GM15510 (cell line): ENCODE measurements around the gene TDRD1.

Experiments used
- POLR2A ChIP-seq: IDR thresholded peaks from 3 replicates; pipeline ENCODE4 v1.6.1; 2011; ENCODE audit warnings: borderline replicate concordance; ENCODE audit not compliant: insufficient read length; ENCODE audit errors: extremely low read depth

TDRD1 gene

GRCh38 chr10:114202812-114203211 is 23.7 kb downstream of the TDRD1 start:
- no peak for TF ChIP-seq POLR2A

GRCh38 chr10:114206902-114207301 is 27.7 kb downstream of the TDRD1 start:
- TF ChIP-seq POLR2A = no peak

- TF ChIP-seq POLR2A = no peak
These were observed 28.2 kb downstream of the TDRD1 start for GRCh38 chr10:114207349-114207748.

- TF ChIP-seq POLR2A = no peak
These were observed 29.2 kb downstream of the TDRD1 start for GRCh38 chr10:114208351-114208750.

GRCh38 chr10:114212153-114212552 is 33.0 kb downstream of the TDRD1 start:
- no peak for TF ChIP-seq POLR2A

GRCh38 chr10:114215033-114215432 is 35.9 kb downstream of the TDRD1 start:
- TF ChIP-seq POLR2A = no peak

- TF ChIP-seq POLR2A = no peak
These were observed 41.1 kb downstream of the TDRD1 start for GRCh38 chr10:114220281-114220680.

- TF ChIP-seq POLR2A = no peak
These were observed 42.1 kb downstream of the TDRD1 start for GRCh38 chr10:114221235-114221634.

- TF ChIP-seq POLR2A = no peak
These were observed 43.9 kb downstream of the TDRD1 start for GRCh38 chr10:114223066-114223465.

GRCh38 chr10:114228156-114228555 is 49.0 kb downstream of the TDRD1 start:
- no peak for TF ChIP-seq POLR2A

- no peak for TF ChIP-seq POLR2A
These were observed 53.5 kb downstream of the TDRD1 start for GRCh38 chr10:114232561-114233176.

- TF ChIP-seq POLR2A = no peak
These were observed 54.3 kb downstream of the TDRD1 start for GRCh38 chr10:114233482-114233881.

- no peak for TF ChIP-seq POLR2A
These were observed 55.0 kb downstream of the TDRD1 start for GRCh38 chr10:114234132-114234531.

GRCh38 chr10:114239117-114239993 is 60.2 kb downstream of the TDRD1 start, which contains the start of gene VWA2:
TSS of gene VWA2 (plus strand) at chr10:114239254. CDS start at chr10:114248714, 9,460 bp downstream.
- no peak for TF ChIP-seq POLR2A

GRCh38 chr10:114239994-114240345 is 60.8 kb downstream of the TDRD1 start:
- TF ChIP-seq POLR2A = no peak

GRCh38 chr10:114242235-114242634 is 63.1 kb downstream of the TDRD1 start:
- no peak for TF ChIP-seq POLR2A
